HG02981 (cell line): ENCODE results near the gene USP6NL.

Source experiments
- ATAC-seq: cut with Tn5 transposase; IDR thresholded peaks from one replicate; pipeline ENCODE4 v1.9.1; 2021; ENCODE audit warnings: mild to moderate bottlenecking, moderate library complexity; ENCODE audit not compliant: unreplicated experiment

Gene USP6NL

DNA sequence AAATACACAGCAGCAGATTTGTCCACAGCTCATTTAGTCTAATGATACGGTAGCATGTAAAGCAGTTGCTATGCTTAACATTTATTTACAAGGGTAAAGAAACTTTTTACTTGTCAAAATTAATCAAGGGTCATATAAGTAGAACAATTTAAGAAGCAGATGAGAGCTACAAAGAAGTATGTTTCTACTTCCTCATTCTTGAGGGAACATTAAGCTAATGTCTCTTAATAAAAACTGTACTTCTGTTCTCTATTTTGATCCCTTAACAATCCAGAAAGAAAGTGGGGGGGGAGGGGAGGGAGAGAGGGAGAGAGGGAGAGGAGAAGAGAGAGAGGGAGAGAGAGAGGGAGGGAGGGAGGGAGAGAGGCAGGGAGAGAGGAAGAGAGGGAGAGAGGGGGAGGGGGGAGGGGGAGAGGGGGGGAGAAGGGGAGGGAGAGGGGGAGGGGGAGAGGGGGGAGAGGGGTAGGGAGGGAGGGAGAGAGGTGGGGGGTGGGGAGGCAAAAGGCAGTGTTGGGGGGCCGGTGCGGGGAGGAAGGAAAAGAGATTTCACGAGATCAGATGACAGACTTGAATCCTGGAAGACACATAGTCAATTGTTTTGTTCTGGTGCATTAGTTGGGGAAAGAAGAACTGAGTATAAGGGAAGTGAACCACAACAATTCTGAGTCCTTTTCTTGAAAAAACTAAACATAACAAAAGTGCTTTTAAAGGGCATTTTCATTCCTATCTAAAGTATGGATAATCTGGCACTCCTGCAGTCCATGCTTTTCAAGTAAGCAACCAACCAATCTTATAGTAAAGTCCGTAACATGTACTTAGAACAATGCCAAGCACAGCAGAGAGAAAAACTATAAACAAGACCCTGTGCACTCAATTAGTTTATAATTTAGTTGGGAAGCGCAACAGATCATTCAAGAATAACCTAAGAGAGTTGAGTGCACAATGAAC is 128.0 kb downstream of the USP6NL start:
- no peak for ATAC-seq

- ATAC-seq = no peak
Observed at GRCh38 chr10:11482306-11482705, 129.1 kb downstream of the USP6NL start.

DNA sequence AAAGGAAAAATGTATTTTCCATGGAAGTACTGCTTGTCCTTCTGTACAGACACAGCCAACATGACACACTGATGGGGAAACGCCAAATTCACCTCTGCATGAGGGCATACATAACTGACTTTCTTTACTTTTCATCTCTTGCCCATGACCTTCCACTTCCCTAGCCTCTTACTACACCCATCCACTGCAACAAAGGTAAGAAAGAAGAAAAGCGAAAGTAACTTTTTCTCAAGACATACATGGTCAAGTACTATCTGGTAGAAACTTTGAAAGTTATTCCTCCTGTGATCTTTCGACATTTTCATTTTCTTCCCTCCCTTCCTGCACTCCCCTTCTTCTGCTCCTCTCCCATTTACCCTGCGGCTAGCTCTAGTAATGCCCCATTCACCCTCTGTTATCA is 130.8 kb downstream of the USP6NL start:
- no peak for ATAC-seq

GRCh38 chr10:11479300-11479699 is 132.2 kb downstream of the USP6NL start:
- no peak for ATAC-seq

DNA sequence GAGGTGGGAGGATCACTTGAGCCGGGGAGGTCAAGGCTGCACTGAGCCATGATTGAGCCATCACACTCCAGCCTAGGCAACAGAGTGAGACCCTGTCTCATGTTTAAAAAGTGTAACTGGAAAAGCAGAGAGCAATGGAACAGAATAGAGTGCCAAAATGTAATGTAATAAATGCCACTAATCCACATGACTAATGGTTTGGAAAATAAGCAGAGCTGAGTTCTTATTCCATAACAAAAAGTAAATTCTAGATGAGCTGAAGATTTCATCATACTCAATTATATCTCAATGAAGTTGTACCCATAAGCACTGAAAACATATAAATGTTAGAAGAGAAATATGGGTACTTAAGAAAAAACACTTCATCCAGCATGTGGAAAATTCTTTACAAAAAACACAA is 132.6 kb downstream of the USP6NL start:
- no peak for ATAC-seq

DNA sequence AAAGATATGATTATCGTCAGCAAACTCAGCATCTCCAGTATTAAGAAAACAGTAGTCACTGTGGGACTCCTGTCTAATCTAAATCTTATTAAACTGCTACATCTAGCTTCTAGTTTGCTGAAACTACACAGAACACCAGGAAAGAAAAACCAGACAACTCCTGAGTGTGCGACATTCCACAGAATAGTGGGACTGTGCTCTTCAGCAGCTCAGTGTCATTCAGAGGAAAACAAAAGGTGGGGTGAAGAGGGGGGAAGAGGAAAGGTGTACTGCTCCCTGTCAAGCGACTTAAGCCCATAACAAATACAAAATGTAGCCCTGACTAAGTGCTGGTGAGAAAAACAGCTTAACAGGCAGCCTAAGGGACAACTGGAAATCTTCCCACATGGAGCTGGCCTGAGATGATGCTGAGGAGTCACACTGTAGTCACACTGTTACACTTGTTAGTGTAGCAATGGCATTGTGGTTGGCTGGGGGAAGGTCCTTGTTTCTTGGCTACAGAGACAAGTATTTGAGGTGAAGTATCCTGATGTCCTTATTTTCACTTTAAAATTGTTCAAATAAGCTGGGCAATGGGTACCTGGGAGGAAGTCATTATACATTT is 135.5 kb downstream of the USP6NL start:
- no peak for ATAC-seq

DNA sequence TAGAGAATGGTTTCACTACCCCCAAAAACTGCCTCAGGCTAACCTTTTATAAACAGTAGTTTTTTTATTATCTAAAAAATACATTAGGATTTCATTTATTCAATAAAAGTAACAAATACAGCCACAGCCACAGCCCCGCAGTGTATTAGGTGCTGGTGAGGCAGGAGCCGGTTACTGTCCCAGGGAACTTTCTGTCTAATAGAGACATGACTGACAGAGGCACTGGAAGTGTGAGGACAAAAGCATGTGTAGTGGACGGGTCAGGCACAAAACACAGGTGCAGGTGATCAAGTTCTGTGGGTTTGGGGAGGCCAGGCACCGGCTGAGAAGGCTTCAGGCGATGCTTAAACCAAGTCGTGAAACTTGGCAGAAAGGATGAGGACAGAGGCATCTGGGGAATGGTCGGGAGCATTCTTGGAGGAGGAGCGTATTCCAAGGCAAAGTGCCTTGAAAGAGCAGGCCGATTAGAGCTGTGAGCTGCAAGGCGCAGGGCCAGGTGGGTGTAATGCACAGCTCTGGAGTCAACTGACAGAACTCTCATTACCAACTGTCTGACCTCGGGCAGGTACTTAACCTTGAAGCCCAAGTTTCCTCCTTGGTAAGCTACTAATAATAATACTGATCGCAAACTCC is 138.2 kb downstream of the USP6NL start:
- ATAC-seq = no peak

GRCh38 chr10:11472158-11472753 is 139.2 kb downstream of the USP6NL start:
- ATAC-seq = no peak

GRCh38 chr10:11469575-11470391 is 141.7 kb downstream of the USP6NL start:
- no peak for ATAC-seq

GRCh38 chr10:11468126-11468742 is 143.2 kb downstream of the USP6NL start:
- ATAC-seq = no peak

GRCh38 chr10:11465406-11465805 is 146.0 kb downstream of the USP6NL start:
- no peak for ATAC-seq

- ATAC-seq = no peak
Observed at GRCh38 chr10:11463111-11463510, 148.3 kb downstream of the USP6NL start.

- ATAC-seq = no peak
Observed at GRCh38 chr10:11462071-11462470, 149.4 kb downstream of the USP6NL start.

DNA sequence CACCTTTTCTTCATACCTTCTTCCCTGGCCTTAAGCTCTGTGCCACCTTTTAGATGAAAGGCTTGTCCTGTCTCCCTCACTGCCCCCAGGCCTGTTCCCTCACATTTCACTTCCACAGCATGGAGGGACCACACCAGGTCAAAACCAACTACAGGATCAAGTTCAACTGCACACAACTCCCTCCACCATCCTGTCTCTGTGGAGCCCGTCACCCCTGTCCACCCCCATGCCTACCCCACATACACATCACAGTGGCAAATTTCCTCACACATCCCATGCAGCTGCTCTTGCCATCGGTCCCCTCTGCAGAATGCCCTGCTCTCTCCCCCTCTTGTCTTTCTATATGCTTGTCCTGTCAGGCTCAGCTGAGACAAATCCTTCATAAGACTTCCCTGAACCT is 154.1 kb downstream of the USP6NL start:
- no peak for ATAC-seq

GRCh38 chr10:11454958-11455566 is 156.4 kb downstream of the USP6NL start:
- no peak for ATAC-seq

DNA sequence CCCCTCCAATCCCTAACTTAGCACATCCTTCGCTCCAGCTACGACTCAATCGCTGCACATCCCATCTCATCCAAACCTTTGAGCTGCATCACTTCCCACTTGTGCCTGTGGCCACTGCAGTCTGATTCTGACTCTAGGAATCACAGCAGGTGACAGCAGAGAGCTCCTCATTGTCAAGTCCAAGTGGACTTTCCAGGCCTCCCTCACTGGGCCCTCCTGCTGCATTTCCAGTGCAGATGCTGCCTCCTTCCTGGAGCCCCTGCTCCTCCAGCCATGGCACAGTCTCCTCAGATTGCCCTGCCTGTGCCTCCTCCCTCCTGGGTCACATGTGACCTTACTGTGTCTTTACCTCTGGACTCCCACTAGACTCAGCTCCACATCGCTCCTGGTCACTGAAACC is 157.3 kb downstream of the USP6NL start:
- no peak for ATAC-seq

GRCh38 chr10:11451640-11452260 is 159.7 kb downstream of the USP6NL start:
- no peak for ATAC-seq

GRCh38 chr10:11450427-11450826 is 161.0 kb downstream of the USP6NL start:
- no peak for ATAC-seq

DNA sequence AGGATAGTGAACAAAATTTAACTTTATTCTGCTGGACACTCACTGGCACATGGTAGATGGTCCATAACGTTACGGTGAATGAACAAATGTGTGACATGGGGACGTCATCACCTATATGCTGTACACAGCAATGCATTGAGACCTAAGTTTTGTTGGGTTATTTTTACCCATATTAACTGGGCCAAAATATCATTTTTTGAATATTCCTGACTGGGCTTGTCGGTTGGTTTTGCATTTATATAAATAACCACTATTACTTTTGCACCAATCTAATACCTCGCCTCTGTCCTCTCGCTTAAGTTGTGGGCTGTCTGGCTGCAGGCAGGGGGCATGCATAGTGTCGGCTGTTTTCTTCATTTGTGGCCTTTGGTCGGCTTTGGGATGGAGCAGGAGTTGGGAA is 161.7 kb downstream of the USP6NL start:
- no peak for ATAC-seq
